SK-N-SH (cell line): ENCODE data around the gene TBL1XR1. TPM values are rescaled to one million over a fixed set of nuclear protein-coding genes. Genes with fewer than 3 reads are reported as not detected.

Experiments used
- CTCF ChIA-PET: fragments of 300-600, 350-600 bp; formaldehyde crosslinking; extraction: SDS; loops from one replicate; lab custom pipeline; 2021; lab: Yijun Ruan, JAX
- POLR2A ChIA-PET: fragments of 350-600 bp; sonication (Branson Sonifier 250); formaldehyde crosslinking; extraction: SDS; loops from one replicate; lab custom pipeline; 2020; ENCODE audit warnings: antibody characterized with exemption, inconsistent platforms; lab: Yijun Ruan, JAX
- DNase-seq: peaks from one replicate; pipeline ENCODE4 v3.0.0; 2012
- H2AFZ ChIP-seq: fragments of 200-600 bp; sonication (generic); 2 replicates; pipeline ENCODE4 v1.8.1; 2016; ENCODE audit warnings: antibody characterized with exemption, mild to moderate bottlenecking, low read depth
- H3F3A ChIP-seq: fragments of 200-600 bp; sonication (generic); replicated peaks from 2 replicates; pipeline ENCODE3; 2016; ENCODE audit warnings: antibody characterized with exemption, mild to moderate bottlenecking; ENCODE audit not compliant: insufficient read depth
- H3K27ac ChIP-seq, 2 experiments: fragments of 200-500 bp in 1 of 2; fragments of 200-600 bp in 1 of 2; sonication (Bioruptor generic) in 1 of 2; sonication (generic), shearing (Covaris generic) in 1 of 2; 2 replicates each; pipeline versions ENCODE4 v1.5.1 to v1.6.1; 2014 to 2016; ENCODE audit warnings: low read depth in 2 of 2, inconsistent platforms in 1 of 2, low read length in 1 of 2, mild to moderate bottlenecking in 1 of 2, mixed read lengths in 1 of 2
- H3K27me3 ChIP-seq: fragments of 200-600 bp; sonication (generic), shearing (Covaris generic); 2 replicates; pipeline ENCODE4 v1.6.1; 2016; ENCODE audit warnings: mixed run types; ENCODE audit not compliant: insufficient read depth
- H3K36me3 ChIP-seq, 2 experiments: fragments of 200-500 bp in 1 of 2; fragments of 200-600 bp in 1 of 2; sonication (Bioruptor generic) in 1 of 2; sonication (generic) in 1 of 2; replicated peaks in 1 of 2; 2 replicates each; pipeline versions ENCODE3 to v1.5.1; 2014 to 2016; ENCODE audit warnings: low read length in 1 of 2, mild to moderate bottlenecking in 1 of 2; ENCODE audit not compliant: insufficient read depth in 2 of 2, control insufficient read depth in 1 of 2
- H3K4me1 ChIP-seq, 2 experiments: fragments of 200-500 bp in 1 of 2; fragments of 200-600 bp in 1 of 2; sonication (Bioruptor generic) in 1 of 2; sonication (generic), shearing (Covaris generic) in 1 of 2; 2 replicates each; pipeline versions ENCODE4 v1.5.1 to v1.6.1; 2014 to 2016; ENCODE audit warnings: low read depth in 1 of 2, low read length in 1 of 2, mixed run types in 1 of 2; ENCODE audit not compliant: insufficient read depth in 2 of 2, control insufficient read depth in 1 of 2
- H3K4me2 ChIP-seq: fragments of 200-600 bp; sonication (generic), shearing (Covaris generic); 2 replicates; pipeline ENCODE4 v1.6.1; 2017; ENCODE audit warnings: mixed run types
- H3K4me3 ChIP-seq, 2 experiments: fragments of 200-500 bp in 1 of 2; fragments of 200-600 bp in 1 of 2; sonication (Bioruptor generic) in 1 of 2; sonication (generic), shearing (Covaris generic) in 1 of 2; 2 replicates each; pipeline versions ENCODE4 v1.5.1 to v1.8.1; 2014 to 2016; ENCODE audit warnings: low read depth in 2 of 2, inconsistent platforms in 1 of 2, low read length in 1 of 2, mild to moderate bottlenecking in 1 of 2, mixed read lengths in 1 of 2, moderate library complexity in 1 of 2
- H3K79me2 ChIP-seq: fragments of 200-600 bp; sonication (generic); 2 replicates; pipeline ENCODE4 v1.8.1; 2017; ENCODE audit warnings: mild to moderate bottlenecking; ENCODE audit not compliant: insufficient read depth
- H3K9ac ChIP-seq: fragments of 200-600 bp; sonication (generic); 2 replicates; pipeline ENCODE4 v1.6.1; 2017; ENCODE audit warnings: mixed run types
- H3K9me2 ChIP-seq: fragments of 200-600 bp; sonication (generic); 2 replicates; pipeline ENCODE4 v1.6.1; 2017; ENCODE audit warnings: mixed run types
- H3K9me3 ChIP-seq: fragments of 200-600 bp; sonication (generic); 2 replicates; pipeline ENCODE4 v1.6.1; 2017; ENCODE audit warnings: mixed run types, mild to moderate bottlenecking, moderate library complexity
- H4K20me1 ChIP-seq: fragments of 200-600 bp; sonication (generic); 2 replicates; pipeline ENCODE4 v1.6.1; 2017; ENCODE audit warnings: mild to moderate bottlenecking, mixed run types; ENCODE audit not compliant: insufficient read depth
- CHD2 ChIP-seq: fragments of 150-350 bp; IDR thresholded peaks from 2 replicates; pipeline ENCODE4 v1.6.1; 2018; ENCODE audit warnings: low read length; ENCODE audit not compliant: partially characterized antibody
- EZH2phosphoT487 ChIP-seq: fragments of 200-600 bp; sonication (generic); IDR thresholded peaks from 2 replicates; pipeline ENCODE4 v1.6.1; 2017; ENCODE audit warnings: low read depth, mixed run types, mild to moderate bottlenecking, antibody characterized with exemption, moderate library complexity, borderline replicate concordance
- MAX ChIP-seq: IDR thresholded peaks from 2 replicates; pipeline ENCODE4 v1.4.0; 2012; ENCODE audit warnings: low read depth
- MEF2A ChIP-seq: IDR thresholded peaks from 2 replicates; pipeline ENCODE4 v1.4.0; 2012; ENCODE audit warnings: low read depth, borderline replicate concordance
- MXI1 ChIP-seq: IDR thresholded peaks from 2 replicates; pipeline ENCODE4 v1.6.1; 2012; ENCODE audit warnings: mild to moderate bottlenecking, low read depth, low read length, improper control_type of control experiment
- RAD21 ChIP-seq: IDR thresholded peaks from 2 replicates; pipeline ENCODE4 v1.6.1; 2012; ENCODE audit warnings: mild to moderate bottlenecking, low read length
- RFX5 ChIP-seq: IDR thresholded peaks from 2 replicates; pipeline ENCODE4 v1.6.1; 2012; ENCODE audit warnings: mild to moderate bottlenecking, improper control_type of control experiment, low read length
- TAF1 ChIP-seq: IDR thresholded peaks from 2 replicates; pipeline ENCODE4 v1.6.1; 2012; ENCODE audit warnings: low read depth, mild to moderate bottlenecking, low read length, moderate library complexity, borderline replicate concordance
- TCF12 ChIP-seq: IDR thresholded peaks from 2 replicates; pipeline ENCODE4 v1.4.0; 2012
- USF2 ChIP-seq: fragments of 150-350 bp; IDR thresholded peaks from 2 replicates; pipeline ENCODE4 v1.6.1; 2017; ENCODE audit warnings: antibody characterized with exemption, low read length, low read depth, borderline replicate concordance
- ZBTB33 ChIP-seq: IDR thresholded peaks from 2 replicates; pipeline ENCODE4 v1.4.0; 2012; ENCODE audit warnings: low read depth, borderline replicate concordance
- WGBS: methylation state at CpG from one replicate; pipeline ENCODE4 v1.1.6; 2017; ENCODE audit warnings: low lambda C conversion rate; 5-methylcytosine and 5-hydroxymethylcytosine counted together
- polyA plus RNA-seq, 3 experiments: library from polyadenylated mRNA; depleted of rRNA; stranded (reverse); fragments of >200 nt; gene quantifications; 2 replicates each; pipeline ENCODE4 v1.2.3, GENCODE V29; 2012
- TF ChIP-seq, protein P1 (sequence below): IDR thresholded peaks from 2 replicates; pipeline ENCODE4; 2012
- TF ChIP-seq, protein P2 (sequence below): fragments of 200-600 bp; sonication (generic); IDR thresholded peaks from 2 replicates; pipeline ENCODE4 v1.6.1; 2017; ENCODE audit warnings: antibody characterized with exemption, mild to moderate bottlenecking, moderate library complexity

TBL1XR1 gene
- polyA plus RNA-seq, 1 of the 3 experiments (the other 2 are of a cell fraction), result 20.9 TPM

- no peak overlapping the region for H2AFZ ChIP-seq
- H3F3A ChIP-seq, result no peaks in the 10 kb centered on the region
- H3K9me3 ChIP-seq, result no peaks in the 10 kb centered on the region
- 64% methylated on average over 4 of the region's 4 CpGs for WGBS
- H3K27ac ChIP-seq, result no peak overlapping the region; a peak in 1 of 4 replicates
- no peak for TF ChIP-seq RFX5
- TF ChIP-seq MEF2A, result no peak
- TF ChIP-seq TCF12, result no peak
- TF ChIP-seq RAD21, result no peak
- TF ChIP-seq, protein P1, sequence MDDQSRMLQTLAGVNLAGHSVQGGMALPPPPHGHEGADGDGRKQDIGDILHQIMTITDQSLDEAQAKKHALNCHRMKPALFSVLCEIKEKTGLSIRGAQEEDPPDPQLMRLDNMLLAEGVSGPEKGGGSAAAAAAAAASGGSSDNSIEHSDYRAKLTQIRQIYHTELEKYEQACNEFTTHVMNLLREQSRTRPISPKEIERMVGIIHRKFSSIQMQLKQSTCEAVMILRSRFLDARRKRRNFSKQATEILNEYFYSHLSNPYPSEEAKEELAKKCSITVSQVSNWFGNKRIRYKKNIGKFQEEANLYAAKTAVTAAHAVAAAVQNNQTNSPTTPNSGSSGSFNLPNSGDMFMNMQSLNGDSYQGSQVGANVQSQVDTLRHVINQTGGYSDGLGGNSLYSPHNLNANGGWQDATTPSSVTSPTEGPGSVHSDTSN, result no peak
- TF ChIP-seq, protein P2, sequence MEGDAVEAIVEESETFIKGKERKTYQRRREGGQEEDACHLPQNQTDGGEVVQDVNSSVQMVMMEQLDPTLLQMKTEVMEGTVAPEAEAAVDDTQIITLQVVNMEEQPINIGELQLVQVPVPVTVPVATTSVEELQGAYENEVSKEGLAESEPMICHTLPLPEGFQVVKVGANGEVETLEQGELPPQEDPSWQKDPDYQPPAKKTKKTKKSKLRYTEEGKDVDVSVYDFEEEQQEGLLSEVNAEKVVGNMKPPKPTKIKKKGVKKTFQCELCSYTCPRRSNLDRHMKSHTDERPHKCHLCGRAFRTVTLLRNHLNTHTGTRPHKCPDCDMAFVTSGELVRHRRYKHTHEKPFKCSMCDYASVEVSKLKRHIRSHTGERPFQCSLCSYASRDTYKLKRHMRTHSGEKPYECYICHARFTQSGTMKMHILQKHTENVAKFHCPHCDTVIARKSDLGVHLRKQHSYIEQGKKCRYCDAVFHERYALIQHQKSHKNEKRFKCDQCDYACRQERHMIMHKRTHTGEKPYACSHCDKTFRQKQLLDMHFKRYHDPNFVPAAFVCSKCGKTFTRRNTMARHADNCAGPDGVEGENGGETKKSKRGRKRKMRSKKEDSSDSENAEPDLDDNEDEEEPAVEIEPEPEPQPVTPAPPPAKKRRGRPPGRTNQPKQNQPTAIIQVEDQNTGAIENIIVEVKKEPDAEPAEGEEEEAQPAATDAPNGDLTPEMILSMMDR, result no peak
- TF ChIP-seq ZBTB33, result no peak
- no peak for TF ChIP-seq EZH2phosphoT487
- no peak for TF ChIP-seq MXI1
- CTCF ChIA-PET, result interaction anchor here (1.3 kb wide), 1 partner anchor 43 kb away, joined by 3 read pairs; no protein-coding TSS in a partner anchor
- H3K4me1 ChIP-seq, result peaks cover 3 to 12% of the 10 kb centered on the region in 2 experiments; a peak in 3 of 4 replicates
- no peak overlapping the region for H3K4me2 ChIP-seq
- no peaks in the 10 kb centered on the region for H3K27me3 ChIP-seq
- no peaks in the 10 kb centered on the region for H3K9me2 ChIP-seq
- peaks cover 0 to 4% of the 10 kb centered on the region in 2 experiments for H3K36me3 ChIP-seq
- peaks cover 99% of the 10 kb centered on the region for H3K79me2 ChIP-seq
- no peak overlapping the region for H3K4me3 ChIP-seq
- H4K20me1 ChIP-seq, result peaks cover 94% of the 10 kb centered on the region
- H3K9ac ChIP-seq, result no peak overlapping the region
- DNase-seq, result no peak
- POLR2A ChIA-PET, result no interaction called here
Measured at GRCh38 chr3:177105623-177106022, 91.7 kb downstream of the TBL1XR1 start.

DNA sequence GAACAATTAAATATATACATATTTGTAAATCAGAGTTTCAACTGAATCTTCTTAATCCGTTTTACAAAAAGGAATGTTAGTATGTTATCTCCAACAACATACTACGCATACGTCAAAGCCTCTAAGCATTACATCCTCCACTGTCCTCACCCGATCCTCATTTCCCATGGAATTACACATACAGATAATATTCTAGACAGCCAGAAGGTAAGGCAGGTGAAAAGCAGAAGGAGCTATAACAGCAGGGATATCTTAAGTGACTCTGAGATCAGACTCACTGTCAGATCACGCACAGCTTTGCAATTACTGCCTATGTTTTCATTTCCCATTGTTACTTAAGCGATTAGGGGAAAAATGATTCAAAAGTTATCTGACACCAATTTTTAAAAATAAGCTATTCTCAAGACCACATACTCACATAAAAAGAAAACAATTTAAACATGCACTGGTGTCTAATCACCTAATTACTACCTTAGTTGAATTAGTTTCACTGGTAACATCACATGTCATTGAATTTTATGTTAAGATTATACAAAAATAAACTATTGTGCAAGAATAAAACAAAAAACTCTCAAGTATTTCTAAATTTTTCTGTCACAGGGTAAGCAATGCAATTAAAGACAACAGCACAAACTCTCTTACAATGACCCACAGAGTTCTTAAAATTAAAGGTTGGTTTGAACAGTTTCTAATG is 92.8 kb downstream of the TBL1XR1 start:
- WGBS, result 91% methylated on average over 6 of the region's 6 CpGs
- CTCF ChIA-PET, result interaction anchor here (1.3 kb wide), 1 partner anchor 44 kb away, joined by 3 read pairs; no protein-coding TSS in a partner anchor

More for the DNA sequence above, 92.8 kb downstream of the TBL1XR1 start:
- Histone ChIP-seq H2AFZ (no peak overlapping the region), H3F3A (no peaks in the 10 kb centered on the region), H4K20me1 (peaks cover 94% of the 10 kb centered on the region), H3K79me2 (peaks cover 99% of the 10 kb centered on the region), H3K4me2 (no peak overlapping the region), H3K9ac (no peak overlapping the region), H3K4me3 (no peak overlapping the region), H3K9me3 (no peaks in the 10 kb centered on the region), H3K27me3 (no peaks in the 10 kb centered on the region), H3K9me2 (no peaks in the 10 kb centered on the region), H3K4me1 (peaks cover 3 to 12% of the 10 kb centered on the region in 2 experiments; a peak in 3 of 4 replicates), H3K36me3 (no peaks in the 10 kb centered on the region), H3K27ac (no peak overlapping the region; a peak in 1 of 4 replicates)
- POLR2A ChIA-PET, result no interaction called here
- no peak for DNase-seq
- TF ChIP-seq EZH2phosphoT487 (no peak), MEF2A (no peak), MAX (no peak), USF2 (no peak), TAF1 (no peak), CHD2 (no peak), RFX5 (no peak)
- TF ChIP-seq, protein P2, result no peak
